ENCODE results near the gene DNAAF8.
"Not testable (repeated sequence)": the region's sequence is repeated elsewhere in the genome, so short reads cannot be mapped to it uniquely, and the experiment has no call there.

DNAAF8 gene

DNA sequence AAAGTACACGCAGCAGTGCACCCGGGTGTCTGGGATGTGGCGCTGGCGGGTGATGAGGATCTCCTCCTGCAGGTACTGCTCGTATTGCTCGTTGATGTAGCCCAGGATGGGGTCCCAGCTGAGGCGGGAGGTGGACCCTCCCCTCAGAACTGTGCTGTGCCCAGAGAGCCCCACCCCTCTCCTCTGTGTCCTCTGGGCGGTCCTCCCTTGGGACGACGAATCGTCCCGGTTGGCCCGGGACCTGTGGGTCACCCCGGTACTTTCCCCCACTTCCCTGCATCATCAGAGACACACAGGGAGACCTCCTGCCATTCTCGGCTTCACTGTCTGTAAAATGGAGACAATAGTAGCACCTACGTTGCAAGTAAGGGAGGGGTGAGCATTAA is 49.6 kb downstream of the DNAAF8 start:
- no peak for DNase-seq (ENCODE audit: extremely low spot score)
- TF ChIP-seq HDGF (IDR thresholded peaks at IDR 0.05; ENCODE audit: borderline replicate concordance) (no peak), FOXK2 (IDR thresholded peaks at IDR 0.05) (no peak)
- CTCF ChIA-PET: no interaction called here
- POLR2A ChIA-PET: no interaction called here

- DNase-seq (ENCODE audit: extremely low spot score); POLR2A ChIA-PET; CTCF ChIA-PET: not testable (repeated sequence)
These were observed 50.2 kb downstream of the DNAAF8 start for GRCh38 chr16:4784444-4784987.

GRCh38 chr16:4785758-4786433 is 51.6 kb downstream of the DNAAF8 start:
- CTCF ChIA-PET: no interaction called here
- TF ChIP-seq BHLHE40 (IDR thresholded peaks at IDR 0.05; ENCODE audit: borderline replicate concordance) (no peak), ELF4 (IDR thresholded peaks at IDR 0.05) (no peak), FOXM1 (IDR thresholded peaks at IDR 0.05; ENCODE audit: borderline replicate concordance) (no peak), SP1 (IDR thresholded peaks at IDR 0.05) (no peak), FOXK2 (IDR thresholded peaks at IDR 0.05) (no peak), CTBP1 (IDR thresholded peaks at IDR 0.05; ENCODE audit: borderline replicate concordance) (no peak), LEF1 (IDR thresholded peaks at IDR 0.05; ENCODE audit: borderline replicate concordance) (no peak), FOXA1 (IDR thresholded peaks at IDR 0.05) (no peak), NFRKB (IDR thresholded peaks at IDR 0.05) (no peak), L3MBTL2 (conservative IDR thresholded peaks at IDR 0.05) (no peak), ARNT (IDR thresholded peaks at IDR 0.05) (no peak), SUZ12 (IDR thresholded peaks at IDR 0.05) (no peak), TARDBP (IDR thresholded peaks at IDR 0.05) (no peak), ZNF384 (IDR thresholded peaks at IDR 0.05) (no peak), HDGF (IDR thresholded peaks at IDR 0.05; ENCODE audit: borderline replicate concordance) (no peak)
- TF ChIP-seq, protein P1, sequence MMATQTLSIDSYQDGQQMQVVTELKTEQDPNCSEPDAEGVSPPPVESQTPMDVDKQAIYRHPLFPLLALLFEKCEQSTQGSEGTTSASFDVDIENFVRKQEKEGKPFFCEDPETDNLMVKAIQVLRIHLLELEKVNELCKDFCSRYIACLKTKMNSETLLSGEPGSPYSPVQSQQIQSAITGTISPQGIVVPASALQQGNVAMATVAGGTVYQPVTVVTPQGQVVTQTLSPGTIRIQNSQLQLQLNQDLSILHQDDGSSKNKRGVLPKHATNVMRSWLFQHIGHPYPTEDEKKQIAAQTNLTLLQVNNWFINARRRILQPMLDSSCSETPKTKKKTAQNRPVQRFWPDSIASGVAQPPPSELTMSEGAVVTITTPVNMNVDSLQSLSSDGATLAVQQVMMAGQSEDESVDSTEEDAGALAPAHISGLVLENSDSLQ (IDR thresholded peaks at IDR 0.05): no peak
- POLR2A ChIA-PET: interaction anchor here (1.2 kb wide), 1 partner anchor 17 kb away, joined by 4 read pairs; no protein-coding TSS in a partner anchor
- no peak for DNase-seq (ENCODE audit: extremely low spot score)

DNA sequence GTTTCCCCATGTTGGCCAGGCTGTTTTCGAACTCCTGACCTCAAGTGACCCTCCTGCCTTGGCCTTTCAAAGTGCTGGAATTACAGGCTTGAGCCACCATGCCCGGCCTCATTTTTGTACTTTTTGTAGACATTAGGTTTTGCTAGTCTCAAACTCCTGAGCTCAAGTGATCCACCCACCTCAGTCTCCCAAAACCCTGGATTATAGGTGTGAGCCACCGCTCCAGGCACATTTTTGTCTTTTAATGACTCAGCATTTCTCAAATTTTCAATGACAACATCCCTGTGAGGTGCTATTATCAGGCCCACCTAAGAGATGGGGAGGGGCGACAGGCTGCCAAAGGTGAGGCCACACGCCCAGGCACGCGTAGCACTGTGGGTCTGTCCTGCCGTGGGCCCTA is 52.7 kb downstream of the DNAAF8 start:
- TF ChIP-seq FOXM1 (IDR thresholded peaks at IDR 0.05; ENCODE audit: borderline replicate concordance): no peak
- TF ChIP-seq FOXA1 (IDR thresholded peaks at IDR 0.05): no peak
- TF ChIP-seq BHLHE40 (IDR thresholded peaks at IDR 0.05; ENCODE audit: borderline replicate concordance): no peak
- no peak for TF ChIP-seq L3MBTL2 (conservative IDR thresholded peaks at IDR 0.05)
- no peak for TF ChIP-seq ZNF384 (IDR thresholded peaks at IDR 0.05)
- TF ChIP-seq FOXK2 (IDR thresholded peaks at IDR 0.05): no peak
- TF ChIP-seq ELF4 (IDR thresholded peaks at IDR 0.05): no peak
- no peak for TF ChIP-seq NFRKB (IDR thresholded peaks at IDR 0.05)
- no peak for TF ChIP-seq SP1 (IDR thresholded peaks at IDR 0.05)
- TF ChIP-seq CTBP1 (IDR thresholded peaks at IDR 0.05; ENCODE audit: borderline replicate concordance): no peak
- no peak for TF ChIP-seq SUZ12 (IDR thresholded peaks at IDR 0.05)
- no peak for TF ChIP-seq LEF1 (IDR thresholded peaks at IDR 0.05; ENCODE audit: borderline replicate concordance)
- TF ChIP-seq, protein P1 (IDR thresholded peaks at IDR 0.05): no peak
- TF ChIP-seq ARNT (IDR thresholded peaks at IDR 0.05): no peak
- TF ChIP-seq TARDBP (IDR thresholded peaks at IDR 0.05): no peak
- no peak for TF ChIP-seq HDGF (IDR thresholded peaks at IDR 0.05; ENCODE audit: borderline replicate concordance)
- CTCF ChIA-PET: no interaction called here
- no peak for DNase-seq (ENCODE audit: extremely low spot score)
- POLR2A ChIA-PET: no interaction called here

DNA sequence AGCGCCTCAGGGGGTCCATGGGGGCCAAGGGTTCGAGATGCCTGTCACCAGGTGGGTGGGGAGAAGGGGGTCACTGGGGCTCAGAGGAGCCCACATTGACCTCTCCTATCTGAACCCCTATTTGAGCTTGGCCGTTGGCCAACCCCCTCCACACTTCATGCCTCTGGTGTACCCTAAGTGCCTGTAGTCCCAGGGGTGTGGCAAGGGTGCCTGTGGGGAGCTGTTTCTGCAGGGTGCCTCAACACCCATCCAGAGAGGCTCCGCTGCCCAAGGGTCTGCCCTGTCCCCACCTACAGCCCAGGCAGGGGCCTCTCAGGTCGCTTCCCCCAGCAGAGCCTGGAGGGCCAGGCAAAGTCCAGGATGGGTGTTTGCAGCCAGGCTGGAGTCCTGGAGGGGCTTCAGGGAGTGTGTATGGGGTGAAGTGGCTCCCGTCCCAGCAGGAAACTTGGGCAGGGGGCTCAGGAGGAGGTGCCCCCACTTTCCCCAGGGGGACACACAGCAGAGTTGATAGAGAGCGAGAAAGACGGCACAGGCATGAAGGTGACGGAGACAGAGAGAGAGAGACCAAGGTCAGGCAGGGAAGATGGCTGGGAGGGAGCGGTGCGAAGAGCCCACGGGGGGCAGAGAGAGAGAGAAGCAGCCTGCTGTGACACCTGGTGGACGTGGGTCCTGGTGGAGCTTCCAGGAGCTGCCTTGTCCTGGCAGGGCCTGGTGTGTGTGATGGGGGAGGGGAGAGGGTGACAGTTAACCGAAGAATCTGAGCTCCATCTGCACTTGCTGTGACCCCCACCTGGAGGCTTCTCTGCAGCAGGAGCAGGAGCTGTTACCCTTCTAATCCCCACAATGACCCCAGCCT is 53.5 kb downstream of the DNAAF8 start, which contains the start of gene SEPTIN12:
Gene SEPTIN12 (minus strand): TSS at position 719 of the 856 bp plus-strand sequence. CDS start 700 bp downstream, at position 19.
- no peak for DNase-seq (ENCODE audit: extremely low spot score)
- ChIA-PET CTCF (no interaction called here), POLR2A (interaction anchor here (0.8 to 2.6 kb wide), 3 partner anchors 9 to 19 kb away, joined by 3 to 8 read pairs (median 5); partner anchors contain the start of gene ROGDI)
- TF ChIP-seq HDGF (IDR thresholded peaks at IDR 0.05; ENCODE audit: borderline replicate concordance) (no peak), CTBP1 (IDR thresholded peaks at IDR 0.05; ENCODE audit: borderline replicate concordance) (no peak), ZNF384 (IDR thresholded peaks at IDR 0.05) (no peak), TARDBP (IDR thresholded peaks at IDR 0.05) (no peak), L3MBTL2 (conservative IDR thresholded peaks at IDR 0.05) (no peak), BHLHE40 (IDR thresholded peaks at IDR 0.05; ENCODE audit: borderline replicate concordance) (no peak), SP1 (IDR thresholded peaks at IDR 0.05) (no peak), LEF1 (IDR thresholded peaks at IDR 0.05; ENCODE audit: borderline replicate concordance) (no peak), FOXM1 (IDR thresholded peaks at IDR 0.05; ENCODE audit: borderline replicate concordance) (no peak), FOXA1 (IDR thresholded peaks at IDR 0.05) (no peak), ELF4 (IDR thresholded peaks at IDR 0.05) (no peak)
- TF ChIP-seq, protein P1 (IDR thresholded peaks at IDR 0.05): no peak

DNA sequence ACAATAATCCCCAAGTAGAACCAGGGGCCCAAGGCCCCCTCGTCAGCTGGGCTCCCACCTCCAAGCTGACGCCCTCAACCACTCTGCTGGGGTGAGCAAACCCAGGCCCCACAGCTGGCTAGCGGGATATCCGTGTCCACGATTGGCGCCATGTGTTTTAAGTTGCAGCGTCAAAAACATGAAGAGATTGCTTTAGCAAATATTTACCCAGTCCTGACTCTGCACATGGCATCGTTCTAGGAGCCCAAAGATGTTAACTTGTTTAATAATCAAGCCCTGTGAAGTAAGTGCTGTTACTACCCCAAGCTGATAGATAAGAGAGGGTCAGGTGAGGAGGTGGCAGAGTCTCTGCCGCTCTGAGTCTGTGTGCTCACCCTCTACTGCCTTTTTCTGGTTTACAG is 54.2 kb downstream of the DNAAF8 start:
- CTCF ChIA-PET: no interaction called here
- no peak for DNase-seq (ENCODE audit: extremely low spot score)
- TF ChIP-seq NFRKB (IDR thresholded peaks at IDR 0.05) (no peak), HDGF (IDR thresholded peaks at IDR 0.05; ENCODE audit: borderline replicate concordance) (no peak), ELF4 (IDR thresholded peaks at IDR 0.05) (no peak), ARNT (IDR thresholded peaks at IDR 0.05) (no peak), FOXA1 (IDR thresholded peaks at IDR 0.05) (no peak), SUZ12 (IDR thresholded peaks at IDR 0.05) (no peak), CTBP1 (IDR thresholded peaks at IDR 0.05; ENCODE audit: borderline replicate concordance) (no peak), L3MBTL2 (conservative IDR thresholded peaks at IDR 0.05) (no peak), BHLHE40 (IDR thresholded peaks at IDR 0.05; ENCODE audit: borderline replicate concordance) (no peak)
- POLR2A ChIA-PET: interaction anchor here (0.8 to 2.6 kb wide), 3 partner anchors 8 to 20 kb away, joined by 3 to 8 read pairs (median 5); partner anchors contain the start of gene ROGDI
